Pancreas (tissue), 10 donors: Measurements from ENCODE around the gene UBE2H. TPM values are rescaled to one million over a fixed set of nuclear protein-coding genes. Genes with fewer than 3 reads are reported as not detected.
A peak's percentile ranks its signal among the peaks of the same experiment; 100 is the strongest.
"Not testable (repeated sequence)": the region's sequence is repeated elsewhere in the genome, so short reads cannot be mapped to it uniquely, and the experiment has no call there.

ENCODE experiments used
- ATAC-seq, 4 donors: fragments of 200-7000 bp; cut with Tn5 transposase; one replicate each; pipeline versions ENCODE4 v1.8.0 to v1.9.1; 2020; ENCODE audit warnings: mild to moderate bottlenecking in 4 of 4, moderate library complexity in 4 of 4
- DNase-seq, 6 donors: peaks; one replicate each; pipeline ENCODE4 v3.0.0-alpha.2; 2020
- FAIRE-seq: peaks from 2 replicates; lab custom pipeline; 2012; peaks lifted over from hg19 to GRCh38; lab: Jason Lieb, UNC
- H3K27ac ChIP-seq, 4 donors: fragments of 200-600 bp; sonication (generic); 1 replicate in 3 of 4; 2 replicates in 1 of 4; pipeline versions ENCODE4 v1.5.0 to v1.8.0; 2020
- H3K27me3 ChIP-seq, 4 donors: fragments of 200-600 bp; one replicate each; pipeline ENCODE4 v1.8.0; 2021
- H3K36me3 ChIP-seq, 3 donors: fragments of 200-600 bp; sonication (generic) in 1 of 3; one replicate each; pipeline versions ENCODE4 v1.5.0 to v1.8.0; 2020 to 2021
- H3K4me1 ChIP-seq, 3 donors: fragments of 200-600 bp; one replicate each; pipeline ENCODE4 v1.8.0; 2021
- H3K4me3 ChIP-seq, 4 donors: fragments of 200-600 bp; sonication (generic) in 2 of 4; one replicate each; pipeline versions ENCODE4 v1.5.0 to v1.8.0; 2020 to 2021
- H3K9me3 ChIP-seq, 4 donors: fragments of 200-600 bp; one replicate each; pipeline ENCODE4 v1.8.0; 2021
- CTCF ChIP-seq, 4 donors: fragments of 200-600 bp; sonication (generic) in 3 of 4; IDR thresholded peaks; one replicate each; pipeline versions ENCODE4 v1.5.0 to v1.8.0; 2021; ENCODE audit warnings: antibody characterized with exemption in 4 of 4
- WGBS, 2 donors: extraction: QIAGEN DNeasy Blood & Tissue Kit; methylation state at CpG; one replicate each; pipeline ENCODE4 v1.1.7; 2013; 5-methylcytosine and 5-hydroxymethylcytosine counted together
- intact Hi-C, 3 donors: fragments of 100-400 bp; cut with DNase I; formaldehyde crosslinking; loops; one replicate each; pipeline versions ENCODE4 v1.11.1 to v1.14.2; 2022
- polyA plus RNA-seq, 2 donors: library from polyadenylated mRNA; stranded (reverse); fragments of 200-250 nt; gene quantifications; one replicate each; pipeline ENCODE4 v1.2.3, GENCODE V29; 2013
- total RNA-seq, 6 donors: library from RNA; stranded (reverse); fragmentation: NEBNext Ultra II Directional in 4 of 6; extraction: Animal tissue kit (Norgen Biotek cat#: 25700) in 4 of 6; gene quantifications; one replicate each; pipeline versions ENCODE4 v1.2.1 to v1.2.4, GENCODE V29; 2021 to 2023
- donor health status: healthy with polysubstance abuse.
- donor health status: DM: no; HTN: no; CAD: no; lungs with moderate emphysema.
- donor health status: DM: no; HTN: no; CAD: no.
- donor health status: control.
- donor health status: control.
- donor health status: Bipolar disorder and iron deficiency.
- donor health status: DM: yes; HTN: yes; CAD: no.
- donor health status: DM: no; HTN: no; CAD: no.
- donor health status: DM: no; HTN: no; CAD: no.
- donor health status: DM: yes; HTN: yes; CAD: no.

UBE2H gene
- total and polyA plus RNA-seq, 8 donors, result 16.7 to 85.6 (median 62.6) TPM

DNA sequence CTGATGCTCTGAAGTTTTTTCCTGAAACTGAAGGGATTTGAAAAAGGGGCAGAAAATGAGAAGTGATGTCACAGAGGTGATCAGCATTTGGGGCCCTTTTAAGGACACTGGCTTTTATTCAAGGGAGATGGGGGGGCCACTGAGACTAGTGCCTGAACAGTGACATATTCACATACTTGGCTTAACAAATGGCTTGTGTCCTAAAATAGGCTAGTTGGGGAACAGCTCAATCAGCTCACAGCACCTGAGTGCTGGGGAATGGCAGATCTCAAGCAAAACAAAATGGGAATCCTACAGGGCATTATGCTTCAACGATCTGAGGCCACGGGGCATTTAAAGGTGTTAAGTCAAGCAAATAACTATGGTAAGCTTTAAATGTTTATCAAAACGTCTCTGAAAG, 90.1 kb downstream of the UBE2H start:
- TF ChIP-seq CTCF (IDR thresholded peaks at IDR 0.05), result no peak
- no peaks in the 10 kb centered on the region for H3K27me3 ChIP-seq
- intact Hi-C loops, result no loop called here
- FAIRE-seq (no peak), ATAC-seq (no peak), DNase-seq (no peak)
- no peaks in the 10 kb centered on the region for H3K36me3 ChIP-seq
- H3K4me1 ChIP-seq, result peaks cover 57 to 88% (median 82%) of the 10 kb centered on the region in 3 donors
- H3K4me3 ChIP-seq, result no peak overlapping the region
- no peaks in the 10 kb centered on the region for H3K9me3 ChIP-seq
- WGBS, 2 donors, result 30 to 35% methylated on average over 3 of the region's 3 CpGs
- H3K27ac ChIP-seq, result peak overlapping the region in 2 of 4 donors; percentile 81 to 87

- WGBS, 2 donors, result 41 to 49% methylated on average over 6 of the region's 6 CpGs
- H3K36me3 ChIP-seq, FAIRE-seq, DNase-seq, H3K9me3 ChIP-seq, intact Hi-C loops, H3K27me3 ChIP-seq, ATAC-seq: not testable (repeated sequence)
- peaks cover 51 to 84% (median 80%) of the 10 kb centered on the region in 3 donors for H3K4me1 ChIP-seq
- peak overlapping the region in 3 of 4 donors; percentile 12 to 87 (median 81) for H3K27ac ChIP-seq
- peak overlapping the region in 1 of 4 donors; percentile 3 for H3K4me3 ChIP-seq
Observed at GRCh38 chr7:129860784-129861183, 92.0 kb downstream of the UBE2H start.

DNA sequence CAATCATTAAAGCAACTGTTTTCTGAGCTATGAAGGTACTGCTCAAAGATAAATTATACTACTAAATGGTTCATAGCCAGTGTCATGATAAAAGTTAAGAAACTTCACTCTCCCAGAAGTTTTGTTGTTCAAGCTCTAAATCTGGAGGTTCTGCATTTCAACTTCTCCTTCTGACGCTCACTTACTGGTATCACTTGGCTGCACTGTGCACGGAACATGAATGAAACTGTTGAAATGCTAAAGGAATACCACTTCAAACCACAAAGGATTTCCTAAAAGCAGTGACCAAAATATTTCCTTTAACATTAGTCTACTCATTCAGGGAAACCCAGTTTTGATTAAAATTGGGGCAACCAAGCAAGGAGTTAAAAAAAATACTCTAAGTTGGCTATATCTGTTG, 93.6 kb downstream of the UBE2H start:
- intact Hi-C loops, result no loop called here
- no peaks in the 10 kb centered on the region for H3K9me3 ChIP-seq
- H3K4me3 ChIP-seq, result no peak overlapping the region
- no peak for TF ChIP-seq CTCF (IDR thresholded peaks at IDR 0.05)
- H3K36me3 ChIP-seq, result no peaks in the 10 kb centered on the region
- peaks cover 48 to 84% (median 80%) of the 10 kb centered on the region in 3 donors for H3K4me1 ChIP-seq
- 35 to 55% methylated on average over 2 of the region's 2 CpGs for WGBS, 2 donors
- no peak for DNase-seq
- ATAC-seq, result peak in 2 of 4 donors; percentile 8 to 16
- peak overlapping the region in 2 of 4 donors; percentile 29 to 37 for H3K27ac ChIP-seq
- no peak for FAIRE-seq
- H3K27me3 ChIP-seq, result no peaks in the 10 kb centered on the region

GRCh38 chr7:129858490-129858889, 94.3 kb downstream of the UBE2H start:
- Histone ChIP-seq H3K9me3 (no peaks in the 10 kb centered on the region), H3K36me3 (no peaks in the 10 kb centered on the region), H3K4me3 (no peak overlapping the region), H3K27me3 (no peaks in the 10 kb centered on the region), H3K27ac (peak overlapping the region in 2 of 4 donors; percentile 29 to 37), H3K4me1 (peaks cover 51 to 86% (median 80%) of the 10 kb centered on the region in 3 donors)
- DNase-seq, result no peak
- no peak for ATAC-seq
- 26 to 28% methylated on average over 2 of the region's 2 CpGs for WGBS, 2 donors
- no peak for FAIRE-seq
- no peak for TF ChIP-seq CTCF (IDR thresholded peaks at IDR 0.05)
- intact Hi-C loops, result no loop called here

- no peaks in the 10 kb centered on the region for H3K36me3 ChIP-seq
- no peaks in the 10 kb centered on the region for H3K27me3 ChIP-seq
- TF ChIP-seq CTCF (IDR thresholded peaks at IDR 0.05), result no peak
- WGBS, 2 donors, result 53 to 70% methylated on average over 1 of the region's 1 CpG
- FAIRE-seq, result no peak
- peaks cover 49 to 86% (median 80%) of the 10 kb centered on the region in 3 donors for H3K4me1 ChIP-seq
- no peak overlapping the region for H3K4me3 ChIP-seq
- intact Hi-C loops, result no loop called here
- ATAC-seq, result no peak
- H3K9me3 ChIP-seq, result no peaks in the 10 kb centered on the region
- DNase-seq, result no peak
- peak overlapping the region in 1 of 4 donors; percentile 29 for H3K27ac ChIP-seq
Observed at GRCh38 chr7:129857313-129857712, 95.4 kb downstream of the UBE2H start.
